Measurements from ENCODE around the gene SLC35C1. TPM values are rescaled to one million over a fixed set of nuclear protein-coding genes. Genes with fewer than 3 reads are reported as not detected.

The SLC35C1 gene
- total RNA-seq, result 6.5 and 8.3 TPM in 2 replicates

DNA sequence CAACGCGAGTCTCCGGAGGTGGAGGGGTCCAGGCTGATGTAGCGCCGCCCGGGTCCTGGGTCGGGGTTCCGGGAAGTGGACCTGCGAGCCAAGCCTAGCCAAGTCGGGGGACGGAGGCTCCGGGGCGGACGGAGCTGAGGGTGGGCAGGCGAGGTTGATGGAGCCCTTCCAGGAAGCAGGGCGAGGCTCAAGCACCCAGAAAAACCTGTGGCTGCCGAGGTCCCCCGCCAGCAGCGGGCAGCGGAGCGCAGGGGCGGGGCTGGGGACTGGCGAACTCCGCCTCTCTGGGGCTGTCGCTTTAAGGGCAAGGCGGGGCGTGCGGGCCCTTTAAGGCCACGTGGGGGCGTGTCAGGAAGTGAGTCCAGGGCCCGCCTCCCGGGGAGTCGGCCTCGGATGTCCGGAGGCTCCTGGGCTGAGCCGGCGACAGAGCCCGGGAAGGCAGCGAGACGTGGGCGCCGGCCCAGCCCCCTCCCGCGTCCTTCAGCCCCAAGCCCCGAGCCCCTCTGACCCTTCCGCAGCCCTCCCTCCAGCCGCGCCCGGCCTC, at the start of gene SLC35C1:
TSS of gene SLC35C1 (plus strand) at position 389 of the 544 bp plus-strand sequence. CDS start 653 bp downstream, outside the sequence.

DNA sequence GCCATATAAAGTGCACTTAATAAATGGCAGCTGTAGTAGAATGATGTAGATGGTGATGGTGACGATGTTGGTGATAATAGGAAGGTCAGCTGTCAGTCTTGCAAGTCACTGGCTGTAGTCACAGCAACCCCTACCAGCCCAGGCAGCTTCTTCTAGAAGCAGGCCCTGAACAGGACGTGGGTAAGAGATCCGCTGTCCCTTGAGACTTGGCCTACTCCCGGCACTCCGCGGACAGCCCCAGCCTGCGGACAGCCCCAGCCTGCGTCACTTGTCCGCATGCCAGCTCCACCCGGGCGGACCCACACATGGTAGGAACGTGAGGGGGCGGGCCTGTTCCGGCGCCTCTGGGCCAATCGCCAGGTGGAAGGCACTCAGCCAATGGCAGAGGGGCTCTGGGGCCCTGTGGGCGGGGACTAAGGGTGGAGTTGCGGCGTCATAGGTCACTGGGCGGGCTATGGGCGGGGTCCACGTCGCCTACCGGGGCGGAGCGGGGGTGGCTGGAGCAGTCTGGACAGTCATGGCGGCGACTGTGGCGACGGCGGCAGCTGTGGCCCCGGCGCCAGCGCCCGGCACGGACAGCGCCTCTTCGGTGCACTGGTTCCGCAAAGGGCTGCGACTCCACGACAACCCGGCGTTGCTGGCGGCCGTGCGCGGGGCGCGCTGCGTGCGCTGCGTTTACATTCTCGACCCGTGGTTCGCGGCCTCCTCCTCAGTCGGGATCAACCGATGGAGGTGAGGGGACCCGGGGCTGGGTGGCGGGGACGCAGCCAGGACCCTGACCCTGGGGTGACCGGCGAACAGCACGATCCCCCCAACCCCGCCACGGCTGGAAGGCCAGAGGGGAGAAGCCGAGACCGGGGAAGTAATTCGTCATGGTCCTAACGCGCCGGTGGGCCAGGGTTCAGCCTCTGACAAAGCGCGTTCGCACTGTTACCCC, 42.3 kb downstream of the SLC35C1 start, which contains the start of gene CRY2:
TSS of gene CRY2 (plus strand) at position 502 of the 937 bp plus-strand sequence. CDS start at position 518, 16 bp downstream.

Other genes starting within 250 kb of the SLC35C1 start
- gene CHST1, start 139.5 kb upstream of the SLC35C1 start, total RNA-seq, result 1.1 and 1.2 TPM in 2 replicates
- gene CRY2, start 42.3 kb downstream of the SLC35C1 start, total RNA-seq, result 13.2 and 14.7 TPM in 2 replicates
- 6.5 and 6.6 TPM in 2 replicates for gene MAPK8IP1, start 80.5 kb downstream of the SLC35C1 start, total RNA-seq
- gene FREY1, start 102.1 kb downstream of the SLC35C1 start, total RNA-seq, result 0.44 and 0.79 TPM in 2 replicates
- gene PEX16, start 112.7 kb downstream of the SLC35C1 start, total RNA-seq, result 26.1 and 30.0 TPM in 2 replicates
- not detected in 2 replicates for gene LARGE2, start 117.5 kb downstream of the SLC35C1 start, total RNA-seq